ENCODE data around the gene AFG3L2.

The AFG3L2 gene

DNA sequence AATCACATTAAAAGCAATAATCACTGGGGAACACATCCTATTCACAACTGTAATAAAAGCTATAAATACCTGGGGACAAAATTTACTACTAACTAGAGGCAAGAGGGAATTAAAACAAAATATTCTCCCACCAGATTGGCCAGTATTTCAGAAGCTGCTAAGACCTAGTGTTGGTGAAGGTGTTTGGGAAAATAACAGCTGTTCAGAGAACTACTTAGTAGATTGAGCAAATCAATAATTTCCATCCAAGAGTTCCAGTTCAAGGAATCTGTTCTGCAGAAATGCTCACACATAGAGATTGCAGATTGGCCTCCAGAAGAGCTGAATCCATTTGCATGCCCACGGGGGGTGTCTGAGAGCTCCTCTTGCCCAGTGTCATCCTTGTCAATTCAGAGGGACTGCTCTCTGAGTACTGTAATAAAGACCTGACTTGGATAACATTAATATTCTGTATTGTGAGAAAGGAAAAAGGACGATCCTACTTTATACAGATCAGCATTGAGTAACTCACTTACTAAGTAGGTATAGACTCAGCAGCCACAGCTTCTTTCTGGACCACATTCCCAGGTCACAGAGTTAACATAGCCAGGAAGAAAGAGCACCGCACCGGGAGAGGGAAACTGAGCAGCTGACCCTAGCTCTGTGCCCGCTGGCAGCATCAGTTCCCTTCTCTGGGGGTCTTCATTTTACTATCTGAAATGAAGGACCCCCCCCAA is 63.3 kb downstream of the AFG3L2 start:
- Histone ChIP-seq H3K14ac (ENCODE audit: low read length) (no peak overlapping the region), H3K4me3 (ENCODE audit: low read length in 2 of 2) (no peak overlapping the region), H3K4me2 (ENCODE audit: insufficient read depth, low read length, poor library complexity, severe bottlenecking) (no peak overlapping the region), H3K18ac (ENCODE audit: low read length) (no peak overlapping the region), H3K23ac (ENCODE audit: low read depth, low read length, poor library complexity) (no peak overlapping the region), H3K79me1 (ENCODE audit: low read depth, low read length) (no peaks in the 10 kb centered on the region), H3K27me3 (ENCODE audit: control insufficient read depth in 3 of 3, insufficient read depth in 3 of 3, low read depth in 1 of 3, low read length in 3 of 3) (peaks cover 0 to 2% (median 0%) of the 10 kb centered on the region in 3 experiments), H2AK5ac (ENCODE audit: low read depth, low read length) (no peak overlapping the region), H2BK120ac (ENCODE audit: low read depth, low read length) (no peak overlapping the region), H2BK5ac (ENCODE audit: low read length) (no peak overlapping the region), H4K8ac (ENCODE audit: low read depth, low read length) (no peak overlapping the region), H3K4me1 (ENCODE audit: control insufficient read depth in 2 of 2, insufficient read depth in 1 of 2, low read depth in 1 of 2, low read length in 2 of 2) (peaks cover 2 to 4% of the 10 kb centered on the region in 2 donors), H2BK12ac (ENCODE audit: low read length) (no peak overlapping the region), H4K91ac (ENCODE audit: low read depth, low read length, poor library complexity) (no peak overlapping the region), H3K36me3 (replicated peaks in 1 of 2; ENCODE audit: control insufficient read depth in 2 of 2, insufficient read depth in 2 of 2, low read length in 2 of 2) (peaks cover 12 to 88% of the 10 kb centered on the region in 2 donors), H3K9me3 (replicated peaks in 1 of 2; ENCODE audit: control insufficient read depth in 2 of 2, insufficient read depth in 1 of 2, low read depth in 1 of 2, low read length in 2 of 2) (peaks cover 7 to 27% of the 10 kb centered on the region in 2 donors), H2AFZ (ENCODE audit: low read length) (no peak overlapping the region), H3K9ac (ENCODE audit: low read depth, low read length, poor library complexity) (no peak overlapping the region), H3K27ac (replicated peaks; ENCODE audit: low read length) (no peak overlapping the region), H2BK15ac (ENCODE audit: low read length) (no peak overlapping the region), H3K4ac (ENCODE audit: low read length) (no peak overlapping the region)
- no peak for DNase-seq (ENCODE audit: low spot score)
- WGBS, 2 donors (ENCODE audit: extremely low coverage in 2 of 2, insufficient read length in 2 of 2, insufficient replicate concordance in 1 of 2) = no CpG with 5 or more reads among the region's 5 CpGs

DNA sequence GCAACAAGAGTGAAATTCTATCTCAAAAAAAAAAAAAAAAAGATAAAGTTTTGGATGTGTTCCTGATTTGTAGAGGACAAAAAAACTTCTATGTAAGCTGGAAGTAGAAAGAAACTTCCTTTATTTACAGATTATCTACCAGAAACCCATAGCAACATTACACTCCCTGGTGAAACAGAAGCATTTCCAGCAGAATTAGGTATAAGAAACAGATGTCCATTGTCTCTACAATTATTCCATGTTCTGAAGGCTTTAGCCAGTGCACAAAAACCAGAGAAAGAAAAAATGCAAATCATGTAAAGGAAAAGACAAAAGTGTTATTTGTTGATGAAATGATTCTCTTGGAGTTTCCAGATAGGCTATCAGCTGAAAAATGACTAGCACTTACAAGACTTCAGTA is 64.1 kb downstream of the AFG3L2 start:
- Histone ChIP-seq H2AFZ (ENCODE audit: low read length) (no peak overlapping the region), H3K27ac (replicated peaks; ENCODE audit: low read length) (no peak overlapping the region), H3K36me3 (replicated peaks in 1 of 2; ENCODE audit: control insufficient read depth in 2 of 2, insufficient read depth in 2 of 2, low read length in 2 of 2) (peaks cover 12 to 81% of the 10 kb centered on the region in 2 donors), H2BK5ac (ENCODE audit: low read length) (no peak overlapping the region), H4K8ac (ENCODE audit: low read depth, low read length) (no peak overlapping the region), H3K27me3 (ENCODE audit: control insufficient read depth in 3 of 3, insufficient read depth in 3 of 3, low read depth in 1 of 3, low read length in 3 of 3) (peaks cover 0 to 8% (median 0%) of the 10 kb centered on the region in 3 experiments), H3K4me1 (ENCODE audit: control insufficient read depth in 2 of 2, insufficient read depth in 1 of 2, low read depth in 1 of 2, low read length in 2 of 2) (peaks cover 2 to 4% of the 10 kb centered on the region in 2 donors), H2BK120ac (ENCODE audit: low read depth, low read length) (no peak overlapping the region), H3K9ac (ENCODE audit: low read depth, low read length, poor library complexity) (no peak overlapping the region), H3K18ac (ENCODE audit: low read length) (no peak overlapping the region), H3K23ac (ENCODE audit: low read depth, low read length, poor library complexity) (no peak overlapping the region), H3K4ac (ENCODE audit: low read length) (no peak overlapping the region), H2BK15ac (ENCODE audit: low read length) (no peak overlapping the region), H3K9me3 (replicated peaks in 1 of 2; ENCODE audit: control insufficient read depth in 2 of 2, insufficient read depth in 1 of 2, low read depth in 1 of 2, low read length in 2 of 2) (peaks cover 7 to 27% of the 10 kb centered on the region in 2 donors), H3K4me2 (ENCODE audit: insufficient read depth, low read length, poor library complexity, severe bottlenecking) (no peak overlapping the region), H3K79me1 (ENCODE audit: low read depth, low read length) (no peaks in the 10 kb centered on the region), H2AK5ac (ENCODE audit: low read depth, low read length) (no peak overlapping the region), H4K91ac (ENCODE audit: low read depth, low read length, poor library complexity) (no peak overlapping the region), H2BK12ac (ENCODE audit: low read length) (no peak overlapping the region), H3K14ac (ENCODE audit: low read length) (no peak overlapping the region), H3K4me3 (ENCODE audit: low read length in 2 of 2) (no peak overlapping the region)
- no peak for DNase-seq (ENCODE audit: low spot score)

DNA sequence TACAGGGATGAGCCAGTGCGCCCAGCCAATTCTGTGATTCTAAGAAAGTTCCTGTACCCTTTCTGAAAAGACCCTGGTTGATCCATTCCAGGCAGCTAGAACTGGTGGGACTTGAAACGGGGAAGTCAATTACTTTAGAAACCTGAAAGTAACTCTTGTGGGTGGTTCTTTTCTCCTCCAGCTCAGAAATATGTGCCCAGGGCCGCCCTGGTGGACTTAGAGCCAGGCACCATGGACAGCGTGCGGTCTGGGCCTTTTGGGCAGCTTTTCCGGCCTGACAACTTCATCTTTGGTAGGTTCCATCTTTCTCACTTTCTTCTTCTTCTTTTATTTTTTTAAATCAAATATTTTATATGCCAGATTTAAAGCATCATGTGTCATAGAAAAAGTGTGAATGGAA is 66.3 kb downstream of the AFG3L2 start:
- H3K4me2 ChIP-seq (ENCODE audit: insufficient read depth, low read length, poor library complexity, severe bottlenecking) = no peak overlapping the region
- H3K9me3 ChIP-seq (replicated peaks in 1 of 2; ENCODE audit: control insufficient read depth in 2 of 2, insufficient read depth in 1 of 2, low read depth in 1 of 2, low read length in 2 of 2) = peaks cover 7 to 27% of the 10 kb centered on the region in 2 donors
- no peak overlapping the region for H3K9ac ChIP-seq (ENCODE audit: low read depth, low read length, poor library complexity)
- no peak overlapping the region for H3K4ac ChIP-seq (ENCODE audit: low read length)
- peaks cover 12 to 61% of the 10 kb centered on the region in 2 donors for H3K36me3 ChIP-seq (replicated peaks in 1 of 2; ENCODE audit: control insufficient read depth in 2 of 2, insufficient read depth in 2 of 2, low read length in 2 of 2)
- no peak overlapping the region for H2BK5ac ChIP-seq (ENCODE audit: low read length)
- H2AK5ac ChIP-seq (ENCODE audit: low read depth, low read length) = no peak overlapping the region
- H2BK12ac ChIP-seq (ENCODE audit: low read length) = no peak overlapping the region
- no peak overlapping the region for H2BK15ac ChIP-seq (ENCODE audit: low read length)
- WGBS, 2 donors (ENCODE audit: extremely low coverage in 2 of 2, insufficient read length in 2 of 2, insufficient replicate concordance in 1 of 2) = no CpG with 5 or more reads among the region's 6 CpGs
- H3K27ac ChIP-seq (replicated peaks; ENCODE audit: low read length) = no peak overlapping the region
- H4K91ac ChIP-seq (ENCODE audit: low read depth, low read length, poor library complexity) = no peak overlapping the region
- H4K8ac ChIP-seq (ENCODE audit: low read depth, low read length) = no peak overlapping the region
- H3K27me3 ChIP-seq (ENCODE audit: control insufficient read depth in 3 of 3, insufficient read depth in 3 of 3, low read depth in 1 of 3, low read length in 3 of 3) = peaks cover 3 to 20% (median 16%) of the 10 kb centered on the region in 3 experiments
- no peak overlapping the region for H3K14ac ChIP-seq (ENCODE audit: low read length)
- H3K79me1 ChIP-seq (ENCODE audit: low read depth, low read length) = no peaks in the 10 kb centered on the region
- no peak overlapping the region for H3K4me3 ChIP-seq (ENCODE audit: low read length in 2 of 2)
- no peak overlapping the region for H3K23ac ChIP-seq (ENCODE audit: low read depth, low read length, poor library complexity)
- peaks cover 6 to 13% of the 10 kb centered on the region in 2 donors for H3K4me1 ChIP-seq (ENCODE audit: control insufficient read depth in 2 of 2, insufficient read depth in 1 of 2, low read depth in 1 of 2, low read length in 2 of 2)
- H2BK120ac ChIP-seq (ENCODE audit: low read depth, low read length) = no peak overlapping the region
- H3K18ac ChIP-seq (ENCODE audit: low read length) = no peak overlapping the region
- H2AFZ ChIP-seq (ENCODE audit: low read length) = no peak overlapping the region
- no peak for DNase-seq (ENCODE audit: low spot score)

DNA sequence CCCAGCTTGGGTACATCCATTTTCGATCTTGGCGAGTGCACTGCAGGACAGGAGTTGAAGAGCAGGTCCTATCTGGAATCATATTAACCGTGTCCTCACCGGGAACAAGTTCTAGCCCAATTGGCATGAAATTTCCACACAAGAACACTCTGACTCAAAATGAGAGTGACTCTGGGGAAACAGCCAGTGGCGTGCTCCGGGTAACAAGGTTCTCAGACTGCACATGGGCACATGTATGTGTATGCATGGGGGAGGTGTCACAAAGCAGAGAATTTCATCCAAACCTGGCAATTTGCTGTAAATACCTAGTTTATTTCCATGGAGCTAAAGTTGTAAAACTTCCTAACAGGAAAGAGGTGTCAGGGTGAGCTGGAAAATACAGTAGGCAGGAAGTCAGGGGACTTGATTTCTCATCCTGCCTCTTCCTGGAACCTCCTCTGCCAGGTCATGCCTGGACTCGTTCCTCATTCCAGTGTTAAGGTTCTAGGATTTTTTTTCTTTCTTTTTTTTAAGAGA is 67.3 kb downstream of the AFG3L2 start:
- H3K4me2 ChIP-seq (ENCODE audit: insufficient read depth, low read length, poor library complexity, severe bottlenecking) = no peak overlapping the region
- no peak overlapping the region for H2BK120ac ChIP-seq (ENCODE audit: low read depth, low read length)
- no peak overlapping the region for H4K91ac ChIP-seq (ENCODE audit: low read depth, low read length, poor library complexity)
- no peak overlapping the region for H3K27ac ChIP-seq (replicated peaks; ENCODE audit: low read length)
- H3K79me1 ChIP-seq (ENCODE audit: low read depth, low read length) = no peaks in the 10 kb centered on the region
- H3K9ac ChIP-seq (ENCODE audit: low read depth, low read length, poor library complexity) = no peak overlapping the region
- H3K36me3 ChIP-seq (replicated peaks in 1 of 2; ENCODE audit: control insufficient read depth in 2 of 2, insufficient read depth in 2 of 2, low read length in 2 of 2) = peaks cover 11 to 50% of the 10 kb centered on the region in 2 donors
- H2BK12ac ChIP-seq (ENCODE audit: low read length) = no peak overlapping the region
- H3K27me3 ChIP-seq (ENCODE audit: control insufficient read depth in 3 of 3, insufficient read depth in 3 of 3, low read depth in 1 of 3, low read length in 3 of 3) = peaks cover 3 to 21% (median 20%) of the 10 kb centered on the region in 3 experiments
- no peak for DNase-seq (ENCODE audit: low spot score)
- H2AFZ ChIP-seq (ENCODE audit: low read length) = no peak overlapping the region
- H2AK5ac ChIP-seq (ENCODE audit: low read depth, low read length) = no peak overlapping the region
- no peak overlapping the region for H3K23ac ChIP-seq (ENCODE audit: low read depth, low read length, poor library complexity)
- no peak overlapping the region for H2BK15ac ChIP-seq (ENCODE audit: low read length)
- no peak overlapping the region for H3K18ac ChIP-seq (ENCODE audit: low read length)
- H3K4me3 ChIP-seq (ENCODE audit: low read length in 2 of 2) = peak overlapping the region in 1 of 2 donors; percentile 95
- H3K9me3 ChIP-seq (replicated peaks in 1 of 2; ENCODE audit: control insufficient read depth in 2 of 2, insufficient read depth in 1 of 2, low read depth in 1 of 2, low read length in 2 of 2) = peaks cover 7 to 27% of the 10 kb centered on the region in 2 donors
- no peak overlapping the region for H2BK5ac ChIP-seq (ENCODE audit: low read length)
- WGBS, 2 donors (ENCODE audit: extremely low coverage in 2 of 2, insufficient read length in 2 of 2, insufficient replicate concordance in 1 of 2) = no CpG with 5 or more reads among the region's 7 CpGs
- peaks cover 6 to 13% of the 10 kb centered on the region in 2 donors for H3K4me1 ChIP-seq (ENCODE audit: control insufficient read depth in 2 of 2, insufficient read depth in 1 of 2, low read depth in 1 of 2, low read length in 2 of 2)
- no peak overlapping the region for H4K8ac ChIP-seq (ENCODE audit: low read depth, low read length)
- H3K4ac ChIP-seq (ENCODE audit: low read length) = no peak overlapping the region
- no peak overlapping the region for H3K14ac ChIP-seq (ENCODE audit: low read length)

Measured in neuronal stem cell (in vitro differentiated cells).